Epithelial cell of proximal tubule (primary cell): ENCODE results near the gene KLHL40. TPM values are rescaled to one million over a fixed set of nuclear protein-coding genes. Genes with fewer than 3 reads are reported as not detected.

Experiments
- DNase-seq: peaks from one replicate; pipeline ENCODE4 v3.0.0-alpha.2; 2011; ENCODE audit warnings: low read depth
- H3K4me3 ChIP-seq: 2 replicates; pipeline ENCODE4 v1.5.1; 2011; ENCODE audit warnings: low read depth, mild to moderate bottlenecking, low read length
- total RNA-seq: library from RNA; depleted of rRNA; stranded (reverse); fragments of >200 nt; gene quantifications from 2 replicates; pipeline ENCODE4 v1.2.3, GENCODE V29; 2015
- TF ChIP-seq, protein P1 (sequence below): conservative IDR thresholded peaks from 2 replicates; pipeline ENCODE4 v1.5.1; 2012; ENCODE audit warnings: low read depth, mild to moderate bottlenecking, low read length

The KLHL40 gene
- total RNA-seq, 1 donor from 2014 or later, result not detected

DNA sequence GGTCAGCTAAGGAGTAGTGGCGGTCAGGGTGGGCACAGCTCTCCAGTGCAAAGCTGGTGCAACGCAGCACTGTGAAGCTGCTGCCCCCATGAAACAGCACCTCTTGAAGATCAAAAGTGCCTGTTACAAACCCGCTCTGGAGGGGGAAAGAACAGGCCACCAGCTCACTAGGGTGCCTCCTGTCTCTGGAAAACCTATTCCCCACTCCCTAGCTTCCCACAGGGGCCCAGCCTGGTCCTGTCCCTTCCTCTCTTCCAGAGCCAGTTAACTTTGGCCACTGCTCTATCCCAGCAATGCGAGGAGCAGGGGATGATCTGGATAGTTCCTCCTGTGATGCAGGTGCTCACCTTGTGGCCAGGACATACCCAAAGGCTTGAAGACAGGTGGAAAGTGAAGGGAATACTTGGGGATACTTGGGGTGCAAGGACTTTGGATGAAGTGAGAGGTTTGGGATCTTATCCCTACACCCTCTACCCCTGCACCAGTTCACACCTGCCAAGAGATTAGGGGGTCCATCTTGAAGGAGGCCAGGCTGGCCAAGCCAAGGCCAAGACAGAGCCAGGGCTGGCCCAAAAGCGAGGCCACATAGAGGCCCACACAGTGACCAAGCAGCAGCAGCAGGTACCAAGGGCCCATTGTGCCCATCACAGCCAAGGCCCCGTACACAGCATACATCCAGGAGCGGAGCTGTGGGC, 13.0 kb downstream of the KLHL40 start:
- TF ChIP-seq, protein P1, sequence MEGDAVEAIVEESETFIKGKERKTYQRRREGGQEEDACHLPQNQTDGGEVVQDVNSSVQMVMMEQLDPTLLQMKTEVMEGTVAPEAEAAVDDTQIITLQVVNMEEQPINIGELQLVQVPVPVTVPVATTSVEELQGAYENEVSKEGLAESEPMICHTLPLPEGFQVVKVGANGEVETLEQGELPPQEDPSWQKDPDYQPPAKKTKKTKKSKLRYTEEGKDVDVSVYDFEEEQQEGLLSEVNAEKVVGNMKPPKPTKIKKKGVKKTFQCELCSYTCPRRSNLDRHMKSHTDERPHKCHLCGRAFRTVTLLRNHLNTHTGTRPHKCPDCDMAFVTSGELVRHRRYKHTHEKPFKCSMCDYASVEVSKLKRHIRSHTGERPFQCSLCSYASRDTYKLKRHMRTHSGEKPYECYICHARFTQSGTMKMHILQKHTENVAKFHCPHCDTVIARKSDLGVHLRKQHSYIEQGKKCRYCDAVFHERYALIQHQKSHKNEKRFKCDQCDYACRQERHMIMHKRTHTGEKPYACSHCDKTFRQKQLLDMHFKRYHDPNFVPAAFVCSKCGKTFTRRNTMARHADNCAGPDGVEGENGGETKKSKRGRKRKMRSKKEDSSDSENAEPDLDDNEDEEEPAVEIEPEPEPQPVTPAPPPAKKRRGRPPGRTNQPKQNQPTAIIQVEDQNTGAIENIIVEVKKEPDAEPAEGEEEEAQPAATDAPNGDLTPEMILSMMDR, result no peak

DNA sequence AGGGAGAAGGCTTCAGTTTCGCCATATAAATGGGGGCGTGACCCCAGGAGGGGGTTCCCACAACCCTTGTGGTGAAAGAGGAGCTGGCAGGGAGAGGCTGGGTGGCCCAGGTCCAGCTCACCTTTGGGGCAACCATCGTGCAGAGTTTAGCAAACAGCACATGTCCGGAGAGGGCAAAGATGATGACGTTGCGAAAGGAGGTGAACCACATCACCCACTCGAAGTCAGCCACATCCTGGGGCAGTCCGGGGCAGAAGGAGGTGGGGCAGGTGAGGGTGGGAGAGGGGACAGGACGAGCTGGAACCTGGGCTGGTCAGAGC, 13.5 kb downstream of the KLHL40 start:
- TF ChIP-seq, protein P1, result no peak
- H3K4me3 ChIP-seq, result no peak overlapping the region
- DNase-seq, result no peak

More for the DNA sequence above, 13.0 kb downstream of the KLHL40 start:
- DNase-seq, result no peak
- no peak overlapping the region for H3K4me3 ChIP-seq

DNA sequence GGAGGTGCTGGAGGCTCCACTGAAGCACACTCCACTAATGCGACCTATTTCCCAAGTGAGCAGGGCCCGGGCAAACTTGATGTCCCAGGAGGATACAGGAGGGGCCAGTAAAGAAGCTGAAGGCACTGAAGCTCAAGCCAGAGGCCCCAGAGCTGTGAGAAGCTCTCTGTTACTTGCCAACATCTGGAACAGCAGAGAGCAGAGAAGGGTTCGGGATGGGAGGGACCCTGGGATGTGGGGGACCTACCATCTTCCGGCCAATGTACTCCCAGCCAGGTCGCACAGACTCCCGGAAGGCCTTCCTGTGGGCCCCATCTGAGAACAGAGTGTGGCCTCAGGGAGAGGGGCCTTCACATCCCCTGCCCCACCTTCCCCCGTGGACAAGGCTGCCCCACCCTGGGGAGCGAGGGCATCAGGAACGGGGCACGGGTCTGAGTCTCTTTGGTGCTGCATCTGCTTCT, 14.2 kb downstream of the KLHL40 start:
- DNase-seq, result no peak
- TF ChIP-seq, protein P1, result no peak
- no peak overlapping the region for H3K4me3 ChIP-seq

DNA sequence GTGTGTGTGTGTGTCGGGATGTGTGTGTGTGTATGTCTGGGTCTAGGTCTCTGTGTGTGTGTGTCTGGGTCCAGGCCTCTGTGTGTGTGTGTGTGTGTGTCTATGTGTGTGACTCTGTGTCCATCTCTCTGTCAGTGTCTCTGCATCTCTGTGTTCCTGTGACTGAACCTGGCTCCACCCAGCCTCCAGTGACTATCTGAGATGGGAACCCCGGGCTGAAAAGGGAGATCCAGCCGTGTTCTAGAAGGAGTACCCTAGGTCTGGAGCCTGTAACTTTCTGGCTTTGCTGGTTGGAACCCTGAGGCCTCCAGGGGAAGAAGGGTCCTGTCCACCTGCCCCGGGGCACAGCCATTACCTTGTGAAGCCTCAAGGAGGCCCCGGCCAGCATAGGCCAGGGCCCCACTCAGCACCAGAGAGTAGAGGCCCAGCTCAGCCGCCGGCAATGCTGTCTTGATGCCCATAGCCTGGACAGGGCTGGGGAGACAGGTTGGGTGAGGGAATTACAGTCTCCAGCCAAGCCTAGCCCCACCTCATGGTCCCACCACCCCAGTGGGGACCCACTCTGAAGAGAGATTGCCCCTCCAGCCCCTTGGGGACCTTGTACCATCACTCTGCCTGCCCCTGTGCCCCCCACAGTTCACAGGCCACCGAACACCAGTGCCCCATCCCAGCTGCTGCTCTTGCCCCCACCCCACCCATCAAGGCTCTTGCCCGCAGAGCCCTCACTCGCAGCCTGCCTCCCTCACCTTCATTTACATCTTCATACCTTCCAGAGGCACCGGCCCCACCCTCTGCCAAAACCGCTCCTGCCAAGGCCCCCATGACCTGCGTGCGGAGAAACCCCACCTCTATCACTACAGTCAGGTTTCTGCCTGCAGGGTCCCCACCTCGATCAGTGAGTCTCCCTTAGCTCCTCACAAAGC, 15.3 kb downstream of the KLHL40 start:
- DNase-seq, result no peak
- TF ChIP-seq, protein P1, result no peak

DNA sequence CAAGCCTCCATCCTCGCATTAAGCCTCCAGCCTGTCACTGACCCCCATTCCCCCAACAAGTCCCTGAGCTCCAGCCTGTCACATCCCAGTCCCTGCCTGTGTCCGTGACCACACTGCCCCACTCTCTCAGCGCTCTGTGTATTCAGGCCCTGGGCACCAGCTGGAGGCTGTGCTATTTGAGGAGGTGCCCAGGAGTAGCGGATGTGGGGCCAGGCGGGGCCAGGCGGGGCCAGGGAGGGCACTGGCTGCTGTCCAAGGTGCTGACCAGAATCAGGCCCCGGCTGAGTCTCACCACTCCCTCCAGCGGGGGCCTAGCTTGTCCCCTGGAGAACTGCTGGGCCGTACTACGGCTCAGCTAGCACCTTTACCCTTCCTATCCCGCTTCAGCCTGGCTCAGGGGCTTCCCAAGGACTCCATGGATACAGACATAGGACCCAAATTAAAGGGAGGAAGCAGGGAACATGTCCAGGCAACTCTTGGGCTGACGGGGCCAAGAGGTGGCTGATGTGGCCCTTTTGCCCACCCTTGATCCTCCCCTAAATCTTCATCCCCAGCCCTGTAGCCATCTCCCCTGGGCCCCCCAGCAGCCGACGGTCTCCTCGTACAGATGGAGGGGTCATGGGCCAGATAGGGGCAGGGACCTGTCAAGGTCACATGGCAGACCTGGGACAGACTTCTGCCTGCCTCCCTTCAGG, 16.2 kb downstream of the KLHL40 start:
- DNase-seq, result no peak
- TF ChIP-seq, protein P1, result peak; percentile 8
- no peak overlapping the region for H3K4me3 ChIP-seq

More for the DNA sequence above, 15.3 kb downstream of the KLHL40 start:
- H3K4me3 ChIP-seq, result no peak overlapping the region

DNA sequence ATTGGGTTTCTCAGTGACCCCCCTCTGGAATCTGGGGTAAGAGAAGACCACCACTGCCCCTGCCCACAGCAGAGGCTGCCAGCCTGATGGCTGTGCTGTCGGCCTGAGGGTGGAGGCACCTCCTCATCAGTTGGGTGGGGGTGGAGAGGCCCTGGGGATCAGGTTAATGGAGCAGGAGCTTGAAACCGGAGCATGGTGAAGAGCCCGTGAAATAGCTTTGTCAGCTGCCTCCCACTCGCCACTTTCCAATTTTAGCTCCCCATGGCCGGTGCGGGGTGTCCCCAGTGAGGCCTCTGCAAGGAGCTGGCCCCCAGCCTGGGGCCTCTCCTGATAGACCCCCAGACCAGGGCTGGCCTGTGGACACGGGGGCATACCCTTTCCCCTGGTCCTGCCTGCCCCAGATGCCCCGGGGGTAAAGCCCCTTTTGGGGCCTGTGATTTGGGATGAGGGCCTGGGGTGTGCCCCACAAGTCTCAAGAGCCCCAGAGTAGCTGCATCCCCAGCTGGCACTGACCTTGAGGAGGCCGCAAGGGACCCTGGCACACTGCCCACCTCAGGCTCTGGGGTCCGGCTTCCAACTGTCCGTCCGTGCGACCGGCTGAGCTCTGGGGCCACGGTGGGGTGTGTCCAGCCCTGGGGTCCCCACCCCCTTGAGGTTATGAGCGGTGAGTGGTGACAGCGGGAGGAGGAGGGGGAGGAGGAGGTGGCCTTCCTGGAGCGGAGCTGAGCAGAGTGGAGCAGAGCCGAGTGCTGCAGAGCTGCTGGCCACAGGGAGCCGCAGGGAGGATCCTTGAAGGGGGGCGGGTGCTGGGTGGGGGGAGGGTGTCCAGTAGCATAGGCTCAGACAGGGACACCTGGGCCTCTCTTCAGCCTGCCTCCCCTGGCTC, 17.0 kb downstream of the KLHL40 start, which contains the start of gene HHATL:
TSS of gene HHATL (minus strand) at position 733 of the 886 bp plus-strand sequence. CDS start 1,972 bp downstream, outside the sequence.
- DNase-seq, result no peak
- TF ChIP-seq, protein P1, result no peak

More for the DNA sequence above, 17.0 kb downstream of the KLHL40 start, which contains the start of gene HHATL:
- no peak within 1 kb of the TSS for H3K4me3 ChIP-seq
